Endothelial cell of umbilical vein (primary cell): ENCODE results near the gene EYS. TPM values are rescaled to one million over a fixed set of nuclear protein-coding genes. Genes with fewer than 3 reads are reported as not detected.

Experiments used
- BruUV-seq: library from RNA; stranded (reverse); fragments of 400-500 nt; replicated peaks from 2 replicates; lab custom pipeline; 2021; lab: Mats Ljungman, UMichigan
- CTCF ChIA-PET: fragments of 300-600, 350-600 bp; sonication (Branson Sonifier 250); formaldehyde crosslinking; loops from one replicate; lab custom pipeline; 2021; ENCODE audit warnings: antibody characterized with exemption, inconsistent platforms; lab: Charles Lee
- POLR2A ChIA-PET: fragments of 300-600, 350-600 bp; sonication (Branson Sonifier 250); formaldehyde crosslinking; loops from one replicate; lab custom pipeline; 2021; ENCODE audit warnings: antibody characterized with exemption, inconsistent platforms; lab: Charles Lee
- DNase-seq: peaks from one replicate; pipeline ENCODE4 v3.0.0-alpha.2; 2011; ENCODE audit warnings: low read depth, low spot score
- FAIRE-seq: peaks from 2 replicates; lab custom pipeline; 2011; peaks lifted over from hg19 to GRCh38; lab: Jason Lieb, UNC
- H2AFZ ChIP-seq: 2 replicates; pipeline ENCODE4 v1.6.0; 2012; ENCODE audit warnings: low read depth, low read length, control low read depth, inconsistent platforms
- H3K27ac ChIP-seq: 2 replicates; pipeline ENCODE4 v1.5.1; 2011; ENCODE audit warnings: low read depth, mild to moderate bottlenecking, control low read depth, low read length, moderate library complexity; ENCODE audit not compliant: insufficient read depth
- H3K27me3 ChIP-seq, 2 experiments: 2 replicates each; pipeline versions ENCODE4 v1.6.0 to v1.6.1; 2011; ENCODE audit warnings: low read length in 2 of 2, mixed read lengths in 1 of 2; ENCODE audit not compliant: control insufficient read depth in 2 of 2, insufficient read depth in 2 of 2
- H3K36me3 ChIP-seq, 2 experiments: 2 replicates in 1 of 2; 3 replicates in 1 of 2; pipeline ENCODE4 v1.5.1; 2011; ENCODE audit warnings: low read length in 2 of 2, mild to moderate bottlenecking in 1 of 2, moderate library complexity in 1 of 2; ENCODE audit not compliant: control insufficient read depth in 2 of 2, insufficient read depth in 2 of 2; ENCODE audit errors: extremely low read depth in 1 of 2
- H3K4me1 ChIP-seq: 3 replicates; pipeline ENCODE4 v1.5.1; 2011; ENCODE audit warnings: mild to moderate bottlenecking, low read length; ENCODE audit not compliant: control insufficient read depth, insufficient read depth; ENCODE audit errors: extremely low read depth
- H3K4me2 ChIP-seq: 2 replicates; pipeline ENCODE4 v1.6.1; 2011; ENCODE audit warnings: low read length, control low read depth, mixed read lengths; ENCODE audit not compliant: insufficient read depth
- H3K4me3 ChIP-seq, 3 experiments: fragments of 200-600 bp in 1 of 3; sonication (generic), shearing (Covaris generic) in 1 of 3; replicated peaks in 1 of 3; 2 replicates each; pipeline ENCODE4 v1.5.1; 2011 to 2016; ENCODE audit warnings: control low read depth in 3 of 3, low read length in 3 of 3, mild to moderate bottlenecking in 2 of 3, inconsistent platforms in 1 of 3, low read depth in 1 of 3, moderate library complexity in 1 of 3; ENCODE audit not compliant: insufficient read depth in 1 of 3
- H3K79me2 ChIP-seq: 2 replicates; pipeline ENCODE4 v1.6.0; 2012; ENCODE audit warnings: low read length, inconsistent platforms; ENCODE audit not compliant: control insufficient read depth, insufficient read depth
- H3K9ac ChIP-seq: replicated peaks from 2 replicates; pipeline ENCODE3; 2011; ENCODE audit warnings: low read length, control low read depth; ENCODE audit not compliant: insufficient read depth; ENCODE audit errors: extremely low read depth
- H3K9me1 ChIP-seq: replicated peaks from 3 replicates; pipeline ENCODE4 v1.6.0; 2011; ENCODE audit warnings: mild to moderate bottlenecking, low read length; ENCODE audit not compliant: control insufficient read depth, insufficient read depth; ENCODE audit errors: extremely low read depth
- H3K9me3 ChIP-seq: replicated peaks from 2 replicates; pipeline ENCODE4 v1.5.1; 2012; ENCODE audit warnings: low read length, inconsistent platforms; ENCODE audit not compliant: control insufficient read depth, insufficient read depth
- H4K20me1 ChIP-seq: replicated peaks from 2 replicates; pipeline ENCODE3; 2011; ENCODE audit warnings: mild to moderate bottlenecking, low read length; ENCODE audit not compliant: control insufficient read depth, insufficient read depth; ENCODE audit errors: extremely low read depth
- CTCF ChIP-seq, 2 donors: IDR thresholded peaks; 1 replicate in 1 of 2; 2 replicates in 1 of 2; pipeline ENCODE4 v1.5.1; 2011; ENCODE audit warnings: low read length in 2 of 2, mild to moderate bottlenecking in 2 of 2, moderate library complexity in 2 of 2, control low read depth in 1 of 2, inconsistent platforms in 1 of 2, low read depth in 1 of 2; ENCODE audit not compliant: insufficient read depth in 1 of 2; ENCODE audit errors: extremely low read depth in 1 of 2
- EZH2 ChIP-seq: IDR thresholded peaks from 2 replicates; pipeline ENCODE4 v1.6.1; 2012; ENCODE audit warnings: borderline replicate concordance, low read depth, mild to moderate bottlenecking, moderate library complexity, low read length, inconsistent platforms; ENCODE audit not compliant: severe bottlenecking
- FOS ChIP-seq: IDR thresholded peaks from 2 replicates; pipeline ENCODE4 v1.6.1; 2011; ENCODE audit warnings: mild to moderate bottlenecking, low read length, moderate library complexity, borderline replicate concordance; ENCODE audit not compliant: insufficient read depth
- GATA2 ChIP-seq: IDR thresholded peaks from 2 replicates; pipeline ENCODE4 v1.7.0; 2011; ENCODE audit warnings: low read depth, mild to moderate bottlenecking, moderate library complexity, mixed read lengths, low read length; ENCODE audit not compliant: insufficient read length, insufficient read depth
- JUN ChIP-seq: IDR thresholded peaks from 2 replicates; pipeline ENCODE4 v1.6.1; 2011; ENCODE audit warnings: borderline replicate concordance, low read depth; ENCODE audit not compliant: insufficient read length, insufficient read depth
- MAX ChIP-seq: IDR thresholded peaks from 2 replicates; pipeline ENCODE4 v1.6.1; 2011; ENCODE audit not compliant: insufficient read depth, insufficient read length
- MYC ChIP-seq: IDR thresholded peaks from one replicate; pipeline ENCODE4 v1.6.1; 2011; ENCODE audit warnings: mild to moderate bottlenecking, low read depth, low read length
- POLR2A ChIP-seq: IDR thresholded peaks from 2 replicates; pipeline ENCODE4 v1.6.1; 2012; ENCODE audit warnings: low read depth, mild to moderate bottlenecking, control low read depth, low read length
- POLR2AphosphoS5 ChIP-seq: IDR thresholded peaks from 2 replicates; pipeline ENCODE4 v1.6.1; 2012; ENCODE audit warnings: low read depth, mild to moderate bottlenecking, control low read depth, low read length, moderate library complexity; ENCODE audit not compliant: insufficient read depth
- dilution Hi-C: fragments of 300-500 bp; cut with MboI; formaldehyde crosslinking; loops from one replicate; pipeline ENCODE4 v1.15.0; 2019; ENCODE audit warnings: low sequenced_read_pairs; ENCODE audit not compliant: extremely low pct_ligation_motif_present
- intact Hi-C: fragments of 100-400 bp; cut with micrococcal nuclease; formaldehyde crosslinking; loops from one replicate; pipeline ENCODE4 v1.10.0; 2022
- polyA plus RNA-seq, 4 experiments: library from polyadenylated mRNA; depleted of rRNA in 3 of 4; stranded (reverse) in 3 of 4; unstranded in 1 of 4; fragments of >200 nt; gene quantifications; 2 replicates each; pipeline versions ENCODE4 v1.2.1 to v1.2.3, GENCODE V29; 2011 to 2012; ENCODE audit warnings: missing spikeins in 1 of 4
- total RNA-seq: library from RNA; stranded (reverse); gene quantifications from 2 replicates; pipeline ENCODE4 v1.2.3, GENCODE V29; 2021

EYS gene
- total and polyA plus RNA-seq, 2 donors (not counting 3 experiments of a cell fraction or from before 2014, with no cell fraction given), result 0.01 to 0.27 TPM

GRCh38 chr6:64266351-64266821 is 1440.6 kb downstream of the EYS start:
- Histone ChIP-seq H4K20me1 (no peaks in the 10 kb centered on the region), H3K27ac (no peak overlapping the region), H3K9ac (no peak overlapping the region), H3K4me1 (no peaks in the 10 kb centered on the region), H3K36me3 (no peaks in the 10 kb centered on the region), H3K4me2 (no peak overlapping the region), H2AFZ (no peak overlapping the region), H3K9me3 (no peaks in the 10 kb centered on the region), H3K27me3 (no peaks in the 10 kb centered on the region), H3K9me1 (no peaks in the 10 kb centered on the region), H3K4me3 (no peak overlapping the region), H3K79me2 (no peaks in the 10 kb centered on the region)
- TF ChIP-seq JUN, result no peak
- TF ChIP-seq POLR2AphosphoS5, result no peak
- no peak for FAIRE-seq
- BruUV-seq, result no TSS peak
- intact Hi-C loops (no loop called here), dilution Hi-C loops (no loop called here)
- ChIA-PET POLR2A (no interaction called here), CTCF (interaction anchor here (1.0 kb wide), 1 partner anchor 10 kb away, joined by 3 read pairs; no protein-coding TSS in a partner anchor)
- no peak for DNase-seq

GRCh38 chr6:64263778-64264177 is 1443.2 kb downstream of the EYS start:
- H3K79me2 ChIP-seq, result no peaks in the 10 kb centered on the region
- H3K9me3 ChIP-seq, result no peaks in the 10 kb centered on the region
- H3K4me1 ChIP-seq, result no peaks in the 10 kb centered on the region
- no peaks in the 10 kb centered on the region for H3K36me3 ChIP-seq
- H3K4me2 ChIP-seq, result no peak overlapping the region
- intact Hi-C loops (no loop called here), dilution Hi-C loops (no loop called here)
- DNase-seq (no peak), FAIRE-seq (no peak)
- no peaks in the 10 kb centered on the region for H4K20me1 ChIP-seq
- no TSS peak for BruUV-seq
- no peak for TF ChIP-seq FOS
- no peak for TF ChIP-seq POLR2A
- TF ChIP-seq EZH2, result no peak
- TF ChIP-seq JUN, result no peak
- TF ChIP-seq MYC, result no peak
- TF ChIP-seq CTCF (IDR thresholded peaks at IDR 0.05; ENCODE audit: extremely low read depth in 1 of 2, insufficient read depth in 1 of 2, low read depth in 1 of 2, low read length in 2 of 2), result no peak
- TF ChIP-seq POLR2AphosphoS5, result no peak
- no peak for TF ChIP-seq MAX
- no peak for TF ChIP-seq GATA2
- no peak overlapping the region for H3K27ac ChIP-seq
- ChIA-PET POLR2A (no interaction called here), CTCF (interaction anchor here (1.0 kb wide), 2 partner anchors 11 to 18 kb away, joined by 3 read pairs; no protein-coding TSS in a partner anchor)
- H3K9me1 ChIP-seq, result no peaks in the 10 kb centered on the region
- no peaks in the 10 kb centered on the region for H3K27me3 ChIP-seq
- no peak overlapping the region for H3K4me3 ChIP-seq
- no peak overlapping the region for H3K9ac ChIP-seq
- H2AFZ ChIP-seq, result no peak overlapping the region
